Measurements from ENCODE around the gene SELENOV. TPM values are rescaled to one million over a fixed set of nuclear protein-coding genes. Genes with fewer than 3 reads are reported as not detected.
A peak's percentile ranks its signal among the peaks of the same experiment; 100 is the strongest.

The SELENOV gene
- total RNA-seq, 1 donor from 2014 or later: 0.73 TPM

GRCh38 chr19:39507715-39508364 lies 7.1 kb upstream of the SELENOV start:
- Mint-ChIP-seq H3K4me1 (peaks cover 21% of the 10 kb centered on the region), H3K9me3 (peaks cover 13% of the 10 kb centered on the region), H3K27me3 (ENCODE audit: insufficient read depth, low read depth) (peaks cover 56% of the 10 kb centered on the region), H3K27ac (no peak overlapping the region), H3K4me3 (peak overlapping the region; percentile 83), H3K36me3 (no peaks in the 10 kb centered on the region)
- H3F3A ChIP-seq (ENCODE audit: low read depth): peaks cover 23% of the 10 kb centered on the region
- H3K4me1 ChIP-seq: peaks cover 3% of the 10 kb centered on the region
- peak; percentile 44 for DNase-seq (ENCODE audit: low spot score)
- peak overlapping the region; percentile 93 for H2AFZ ChIP-seq (replicated peaks)
- peaks cover 75% of the 10 kb centered on the region for H3K27me3 ChIP-seq
- H3K9ac ChIP-seq: no peak overlapping the region
- H4K20me1 ChIP-seq (ENCODE audit: low read depth): no peaks in the 10 kb centered on the region
- H3K4me2 ChIP-seq: peak overlapping the region; percentile 67
- no peaks in the 10 kb centered on the region for H3K36me3 ChIP-seq
- H3K9me3 ChIP-seq (ENCODE audit: low read depth): no peaks in the 10 kb centered on the region
- H3K4me3 ChIP-seq: peak overlapping the region; percentile 53
- no peaks in the 10 kb centered on the region for H3K79me2 ChIP-seq (ENCODE audit: low read depth)
- TF ChIP-seq EZH2 (IDR thresholded peaks at IDR 0.05) (peak; percentile 56), EZH2phosphoT487 (IDR thresholded peaks at IDR 0.05) (peak; percentile 58), CTCF (IDR thresholded peaks at IDR 0.05) (no peak)
- no peak overlapping the region for H3K27ac ChIP-seq

- Histone ChIP-seq H3K9me3 (ENCODE audit: low read depth) (no peaks in the 10 kb centered on the region), H3K4me3 (no peak overlapping the region), H2AFZ (replicated peaks) (no peak overlapping the region), H3K36me3 (no peaks in the 10 kb centered on the region), H3K27ac (no peak overlapping the region), H3K4me1 (peaks cover 3% of the 10 kb centered on the region), H3K4me2 (peak overlapping the region; percentile 67), H3K27me3 (peaks cover 75% of the 10 kb centered on the region), H3F3A (ENCODE audit: low read depth) (peaks cover 23% of the 10 kb centered on the region), H4K20me1 (ENCODE audit: low read depth) (no peaks in the 10 kb centered on the region), H3K79me2 (ENCODE audit: low read depth) (no peaks in the 10 kb centered on the region), H3K9ac (no peak overlapping the region)
- Mint-ChIP-seq H3K9me3 (peaks cover 9% of the 10 kb centered on the region), H3K27me3 (ENCODE audit: insufficient read depth, low read depth) (peaks cover 58% of the 10 kb centered on the region), H3K27ac (no peak overlapping the region), H3K4me1 (peaks cover 15% of the 10 kb centered on the region), H3K36me3 (no peaks in the 10 kb centered on the region), H3K4me3 (no peak overlapping the region)
- no peak for TF ChIP-seq CTCF (IDR thresholded peaks at IDR 0.05)
- no peak for TF ChIP-seq EZH2phosphoT487 (IDR thresholded peaks at IDR 0.05)
- no peak for TF ChIP-seq EZH2 (IDR thresholded peaks at IDR 0.05)
- no peak for DNase-seq (ENCODE audit: low spot score)
Observed at GRCh38 chr19:39508629-39509028, 6.3 kb upstream of the SELENOV start.

DNA sequence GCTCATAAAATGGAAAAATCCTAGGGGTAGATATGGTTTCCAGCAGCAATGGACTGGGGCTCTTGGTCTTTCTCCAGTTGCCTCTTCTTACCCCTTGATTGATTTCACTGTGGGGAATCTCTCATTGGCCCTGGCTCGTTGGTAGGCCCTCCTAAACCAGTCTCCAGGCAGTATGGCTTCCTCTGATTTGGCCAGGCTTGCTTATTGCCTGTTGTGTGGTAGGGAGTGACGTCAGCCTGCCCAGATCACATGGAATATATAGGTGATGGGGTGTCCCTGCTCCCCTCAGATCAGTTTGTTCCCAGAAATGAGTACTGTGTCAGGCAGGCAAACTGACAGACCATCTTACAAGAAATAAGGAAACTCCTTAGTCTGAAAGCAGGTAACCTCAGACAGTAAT lies 5.7 kb upstream of the SELENOV start:
- no peaks in the 10 kb centered on the region for H3K36me3 Mint-ChIP-seq
- Histone ChIP-seq H3K4me1 (peaks cover 3% of the 10 kb centered on the region), H2AFZ (replicated peaks) (no peak overlapping the region), H3F3A (ENCODE audit: low read depth) (peaks cover 28% of the 10 kb centered on the region), H3K79me2 (ENCODE audit: low read depth) (no peaks in the 10 kb centered on the region), H3K4me2 (no peak overlapping the region), H3K27me3 (peaks cover 75% of the 10 kb centered on the region), H3K9me3 (ENCODE audit: low read depth) (no peaks in the 10 kb centered on the region), H3K36me3 (no peaks in the 10 kb centered on the region), H4K20me1 (ENCODE audit: low read depth) (no peaks in the 10 kb centered on the region), H3K9ac (no peak overlapping the region), H3K4me3 (no peak overlapping the region), H3K27ac (no peak overlapping the region)
- H3K4me3 Mint-ChIP-seq: peak overlapping the region; percentile 60
- H3K4me1 Mint-ChIP-seq: peaks cover 14% of the 10 kb centered on the region
- TF ChIP-seq EZH2 (IDR thresholded peaks at IDR 0.05): no peak
- no peak for TF ChIP-seq EZH2phosphoT487 (IDR thresholded peaks at IDR 0.05)
- TF ChIP-seq CTCF (IDR thresholded peaks at IDR 0.05): no peak
- no peak for DNase-seq (ENCODE audit: low spot score)
- H3K27me3 Mint-ChIP-seq (ENCODE audit: insufficient read depth, low read depth): peaks cover 62% of the 10 kb centered on the region
- H3K27ac Mint-ChIP-seq: no peak overlapping the region
- H3K9me3 Mint-ChIP-seq: peaks cover 9% of the 10 kb centered on the region
